ENCODE data around the gene MOXD1. TPM values are rescaled to one million over a fixed set of nuclear protein-coding genes. Genes with fewer than 3 reads are reported as not detected.

MOXD1 gene
- total RNA-seq, 1 donor from 2014 or later, result 16.0 TPM

GRCh38 chr6:132286298-132287019, 114.8 kb downstream of the MOXD1 start:
- Histone ChIP-seq H3K36me3 (no peaks in the 10 kb centered on the region), H3K27me3 (no peaks in the 10 kb centered on the region), H3K27ac (no peak overlapping the region), H3K4me3 (no peak overlapping the region), H3K4me1 (no peaks in the 10 kb centered on the region), H3K9me3 (no peaks in the 10 kb centered on the region)
- intact Hi-C loops (cut with DNase I), result loop anchor here (10.0 kb wide), 1 partner anchor 1758 kb away; no protein-coding TSS in a partner anchor
- DNase-seq (ENCODE audit: extremely low spot score in 2 of 2), result no peak
- no peak for TF ChIP-seq CTCF (IDR thresholded peaks at IDR 0.05)
- TF ChIP-seq POLR2AphosphoS5 (IDR thresholded peaks at IDR 0.05; ENCODE audit: insufficient read depth in 1 of 2, low read depth in 1 of 2), result no peak
- TF ChIP-seq POLR2A (IDR thresholded peaks at IDR 0.05), result no peak

- no peaks in the 10 kb centered on the region for H3K4me1 ChIP-seq
- intact Hi-C loops (cut with DNase I), result loop anchor here (10.0 kb wide), 1 partner anchor 1760 kb away; no protein-coding TSS in a partner anchor
- H3K27ac ChIP-seq, result no peak overlapping the region
- DNase-seq (ENCODE audit: extremely low spot score in 2 of 2), result no peak
- no peaks in the 10 kb centered on the region for H3K36me3 ChIP-seq
- TF ChIP-seq POLR2AphosphoS5 (IDR thresholded peaks at IDR 0.05; ENCODE audit: insufficient read depth in 1 of 2, low read depth in 1 of 2) (no peak), CTCF (IDR thresholded peaks at IDR 0.05) (no peak), POLR2A (IDR thresholded peaks at IDR 0.05) (no peak)
- no peak overlapping the region for H3K4me3 ChIP-seq
- no peaks in the 10 kb centered on the region for H3K27me3 ChIP-seq
- H3K9me3 ChIP-seq, result no peaks in the 10 kb centered on the region
These were observed 116.1 kb downstream of the MOXD1 start for GRCh38 chr6:132285004-132285780.

- no peak overlapping the region for H3K27ac ChIP-seq
- H3K27me3 ChIP-seq, result no peaks in the 10 kb centered on the region
- no peak for TF ChIP-seq CTCF (IDR thresholded peaks at IDR 0.05)
- TF ChIP-seq POLR2A (IDR thresholded peaks at IDR 0.05), result no peak
- TF ChIP-seq POLR2AphosphoS5 (IDR thresholded peaks at IDR 0.05; ENCODE audit: insufficient read depth in 1 of 2, low read depth in 1 of 2), result no peak
- no peak for DNase-seq (ENCODE audit: extremely low spot score in 2 of 2)
- no peak overlapping the region for H3K4me3 ChIP-seq
- intact Hi-C loops (cut with DNase I), result loop anchor here (10.0 kb wide), 1 partner anchor 1762 kb away; no protein-coding TSS in a partner anchor
- H3K4me1 ChIP-seq, result no peaks in the 10 kb centered on the region
- H3K36me3 ChIP-seq, result no peaks in the 10 kb centered on the region
- no peaks in the 10 kb centered on the region for H3K9me3 ChIP-seq
These were observed 118.6 kb downstream of the MOXD1 start for GRCh38 chr6:132282696-132283095.

- Histone ChIP-seq H3K4me1 (no peaks in the 10 kb centered on the region), H3K4me3 (no peak overlapping the region), H3K9me3 (no peaks in the 10 kb centered on the region), H3K27me3 (no peaks in the 10 kb centered on the region), H3K27ac (no peak overlapping the region), H3K36me3 (no peaks in the 10 kb centered on the region)
- TF ChIP-seq POLR2AphosphoS5 (IDR thresholded peaks at IDR 0.05; ENCODE audit: insufficient read depth in 1 of 2, low read depth in 1 of 2) (no peak), POLR2A (IDR thresholded peaks at IDR 0.05) (no peak), CTCF (IDR thresholded peaks at IDR 0.05) (no peak)
- no peak for DNase-seq (ENCODE audit: extremely low spot score in 2 of 2)
- intact Hi-C loops (cut with DNase I), result loop anchor here (10.0 kb wide), 1 partner anchor 1764 kb away; no protein-coding TSS in a partner anchor
These were observed 120.8 kb downstream of the MOXD1 start for GRCh38 chr6:132280436-132280835.

Measured in vagina (tissue), 2 donors.